ENCODE results near the gene MYO15A.

- TF ChIP-seq, protein P1, sequence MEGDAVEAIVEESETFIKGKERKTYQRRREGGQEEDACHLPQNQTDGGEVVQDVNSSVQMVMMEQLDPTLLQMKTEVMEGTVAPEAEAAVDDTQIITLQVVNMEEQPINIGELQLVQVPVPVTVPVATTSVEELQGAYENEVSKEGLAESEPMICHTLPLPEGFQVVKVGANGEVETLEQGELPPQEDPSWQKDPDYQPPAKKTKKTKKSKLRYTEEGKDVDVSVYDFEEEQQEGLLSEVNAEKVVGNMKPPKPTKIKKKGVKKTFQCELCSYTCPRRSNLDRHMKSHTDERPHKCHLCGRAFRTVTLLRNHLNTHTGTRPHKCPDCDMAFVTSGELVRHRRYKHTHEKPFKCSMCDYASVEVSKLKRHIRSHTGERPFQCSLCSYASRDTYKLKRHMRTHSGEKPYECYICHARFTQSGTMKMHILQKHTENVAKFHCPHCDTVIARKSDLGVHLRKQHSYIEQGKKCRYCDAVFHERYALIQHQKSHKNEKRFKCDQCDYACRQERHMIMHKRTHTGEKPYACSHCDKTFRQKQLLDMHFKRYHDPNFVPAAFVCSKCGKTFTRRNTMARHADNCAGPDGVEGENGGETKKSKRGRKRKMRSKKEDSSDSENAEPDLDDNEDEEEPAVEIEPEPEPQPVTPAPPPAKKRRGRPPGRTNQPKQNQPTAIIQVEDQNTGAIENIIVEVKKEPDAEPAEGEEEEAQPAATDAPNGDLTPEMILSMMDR (conservative IDR thresholded peaks at IDR 0.05), result peak; percentile 79
- TF ChIP-seq EZH2 (IDR thresholded peaks at IDR 0.05; ENCODE audit: low read depth), result no peak
Observed at GRCh38 chr17:18141210-18141803, 32.8 kb downstream of the MYO15A start.

Measured in PC-9 (cell line).